BLaER1 treated with 17β-estradiol and CSF1 and Interleukin-3, amounts not matched to agents 10 nM and 100 nM (cell line): ENCODE results near the gene PDE4B.

ENCODE experiments used
- H3K27ac ChIP-seq, 11 experiments: shearing (Covaris generic); formaldehyde crosslinking; 2 replicates each; pipeline ENCODE4 v1.8.1; 2022
- H3K27me3 ChIP-seq, 11 experiments: shearing (Covaris generic); formaldehyde crosslinking; 2 replicates each; pipeline ENCODE4 v1.8.1; 2022
- H3K36me3 ChIP-seq, 11 experiments: shearing (Covaris generic); formaldehyde crosslinking; 2 replicates each; pipeline ENCODE4 v1.8.1; 2022
- H3K4me1 ChIP-seq, 10 experiments: shearing (Covaris generic); formaldehyde crosslinking; 2 replicates each; pipeline ENCODE4 v1.8.1; 2022
- H3K4me2 ChIP-seq, 11 experiments: shearing (Covaris generic); formaldehyde crosslinking; 2 replicates each; pipeline ENCODE4 v1.8.1; 2022
- H3K4me3 ChIP-seq, 10 experiments: shearing (Covaris generic); formaldehyde crosslinking; 2 replicates each; pipeline ENCODE4 v1.8.1; 2022
- H3K9ac ChIP-seq, 11 experiments: shearing (Covaris generic); formaldehyde crosslinking; 2 replicates each; pipeline ENCODE4 v1.8.1; 2022
- H3K9me3 ChIP-seq, 11 experiments: shearing (Covaris generic); formaldehyde crosslinking; replicated peaks in 1 of 11; 2 replicates each; pipeline ENCODE4 v1.8.1; 2022
- H4K20me1 ChIP-seq, 11 experiments: shearing (Covaris generic); formaldehyde crosslinking; 2 replicates each; pipeline ENCODE4 v1.8.1; 2022
- Cebpa-rat ChIP-seq, 11 experiments: shearing (Covaris generic); IDR thresholded peaks; 2 replicates each; pipeline ENCODE4 v1.8.1; 2022

The PDE4B gene

DNA sequence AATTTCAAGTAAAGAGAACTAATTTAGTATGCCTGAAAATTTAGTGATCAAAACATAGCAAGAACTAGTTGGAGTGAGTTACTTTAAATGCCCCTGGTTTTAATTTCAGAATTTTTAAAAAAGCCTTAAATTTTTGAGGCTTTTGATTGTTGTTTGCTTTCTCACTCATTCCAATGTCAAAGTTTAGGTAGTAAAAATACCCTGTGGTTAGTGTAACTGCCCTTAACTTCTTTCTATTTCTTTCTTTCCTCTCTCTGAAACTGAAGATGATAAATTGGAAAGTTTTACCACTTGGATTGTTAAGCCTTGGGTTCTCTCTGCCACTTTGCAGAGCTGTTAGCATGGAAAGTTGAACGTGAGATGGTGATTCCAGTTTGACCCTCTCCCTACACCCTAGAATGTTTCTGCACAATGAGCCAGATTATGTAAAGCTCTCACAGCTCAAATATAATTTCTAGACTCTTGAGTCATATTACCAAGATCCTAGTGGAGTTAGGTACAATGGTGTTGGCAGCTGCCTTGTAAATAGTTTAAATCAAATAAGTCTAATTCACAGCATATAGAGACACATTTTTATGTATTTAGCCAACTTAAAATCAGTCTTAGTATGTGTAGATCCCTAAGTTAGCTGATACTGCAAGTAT, 548.9 kb downstream of the PDE4B start:
- H3K36me3 ChIP-seq: peaks cover 0 to 27% (median 0%) of the 10 kb centered on the region in 11 experiments; a peak in 4 of 22 replicates
- H3K4me2 ChIP-seq: peak overlapping the region in 10 of 11 experiments; percentile 2 to 75 (median 28); a peak in 12 of 22 replicates
- H3K9ac ChIP-seq: no peak overlapping the region
- peaks cover 0 to 56% (median 0%) of the 10 kb centered on the region in 11 experiments; a peak in 3 of 22 replicates for H4K20me1 ChIP-seq
- peaks cover 23 to 72% (median 38%) of the 10 kb centered on the region in 10 experiments for H3K4me1 ChIP-seq
- peaks cover 0 to 9% (median 3%) of the 10 kb centered on the region in 11 experiments; a peak in 8 of 22 replicates for H3K9me3 ChIP-seq
- no peak for TF ChIP-seq Cebpa-rat (IDR thresholded peaks at IDR 0.05)
- no peak overlapping the region for H3K4me3 ChIP-seq
- no peaks in the 10 kb centered on the region for H3K27me3 ChIP-seq
- no peak overlapping the region for H3K27ac ChIP-seq

GRCh38 chr1:66342707-66343106, 550.0 kb downstream of the PDE4B start:
- Histone ChIP-seq H3K27me3 (no peaks in the 10 kb centered on the region), H3K36me3 (peaks cover 0 to 18% (median 0%) of the 10 kb centered on the region in 11 experiments; a peak in 3 of 22 replicates), H3K9me3 (peaks cover 0 to 8% (median 0%) of the 10 kb centered on the region in 11 experiments; a peak in 7 of 22 replicates), H3K27ac (no peak overlapping the region), H3K4me3 (no peak overlapping the region), H3K4me1 (peaks cover 12 to 61% (median 28%) of the 10 kb centered on the region in 10 experiments), H3K4me2 (peak overlapping the region in 2 of 11 experiments; percentile 2 to 38; a peak in 1 of 22 replicates), H3K9ac (no peak overlapping the region), H4K20me1 (peaks cover 0 to 67% (median 0%) of the 10 kb centered on the region in 11 experiments; a peak in 3 of 22 replicates)
- TF ChIP-seq Cebpa-rat (IDR thresholded peaks at IDR 0.05): no peak

DNA sequence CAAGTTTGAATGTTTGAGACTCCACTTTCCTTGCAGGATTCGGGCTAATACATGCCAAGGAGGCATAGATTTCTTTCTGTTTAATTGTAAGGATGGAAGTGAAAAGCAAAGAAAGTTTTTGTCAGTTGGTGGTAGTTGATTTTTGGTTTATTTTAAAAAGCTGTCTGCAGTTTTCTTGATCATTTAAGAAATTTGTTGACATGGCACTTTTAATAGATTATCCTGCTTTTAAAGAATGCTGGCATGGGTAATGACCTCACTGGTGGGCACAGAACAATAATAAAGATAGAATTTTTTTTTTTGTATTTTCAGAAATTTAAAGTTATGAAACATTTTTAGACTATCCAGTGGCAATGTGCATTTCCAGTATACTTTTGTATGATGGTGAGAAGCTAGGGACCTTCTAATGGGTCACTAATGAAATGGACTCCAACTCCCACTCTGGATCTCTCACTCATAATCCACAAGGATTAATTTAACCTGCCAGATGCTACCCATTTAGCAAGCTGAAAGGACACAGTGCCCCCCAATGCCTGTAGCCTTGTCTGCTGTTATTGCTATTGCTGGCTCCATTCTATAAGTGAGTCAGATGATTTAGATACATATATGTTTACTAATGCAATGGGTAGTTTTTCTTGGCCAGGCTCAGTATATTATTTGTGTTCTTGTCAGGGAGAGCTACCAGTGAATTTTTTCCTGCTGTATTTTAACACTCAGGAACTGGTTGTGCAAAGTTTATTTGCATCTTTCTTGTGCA, 551.1 kb downstream of the PDE4B start:
- peaks cover 9 to 55% (median 22%) of the 10 kb centered on the region in 10 experiments for H3K4me1 ChIP-seq
- no peak overlapping the region for H3K27ac ChIP-seq
- TF ChIP-seq Cebpa-rat (IDR thresholded peaks at IDR 0.05): no peak
- no peak overlapping the region for H3K4me3 ChIP-seq
- H3K9ac ChIP-seq: no peak overlapping the region
- peaks cover 0 to 13% (median 0%) of the 10 kb centered on the region in 11 experiments; a peak in 2 of 22 replicates for H3K36me3 ChIP-seq
- H3K9me3 ChIP-seq: peaks cover 0 to 3% (median 0%) of the 10 kb centered on the region in 11 experiments; a peak in 5 of 22 replicates
- H3K4me2 ChIP-seq: peak overlapping the region in 1 of 11 experiments; percentile 38; a peak in 1 of 22 replicates
- H3K27me3 ChIP-seq: no peaks in the 10 kb centered on the region
- peaks cover 0 to 78% (median 0%) of the 10 kb centered on the region in 11 experiments; a peak in 3 of 22 replicates for H4K20me1 ChIP-seq

- peaks cover 16 to 55% (median 19%) of the 10 kb centered on the region in 10 experiments; a peak in 18 of 20 replicates for H3K4me1 ChIP-seq
- no peak overlapping the region for H3K9ac ChIP-seq
- no peak for TF ChIP-seq Cebpa-rat (IDR thresholded peaks at IDR 0.05)
- H3K4me3 ChIP-seq: no peak overlapping the region
- H3K36me3 ChIP-seq: peaks cover 0 to 13% (median 0%) of the 10 kb centered on the region in 11 experiments; a peak in 2 of 22 replicates
- no peaks in the 10 kb centered on the region for H3K27me3 ChIP-seq
- no peak overlapping the region for H3K27ac ChIP-seq
- peak overlapping the region in 1 of 11 experiments; percentile 24; a peak in 1 of 22 replicates for H3K4me2 ChIP-seq
- peaks cover 0 to 98% (median 0%) of the 10 kb centered on the region in 11 experiments; a peak in 3 of 22 replicates for H4K20me1 ChIP-seq
- H3K9me3 ChIP-seq: peaks cover 0 to 3% (median 0%) of the 10 kb centered on the region in 11 experiments; a peak in 1 of 22 replicates
These were observed 553.5 kb downstream of the PDE4B start for GRCh38 chr1:66346057-66346795.

DNA sequence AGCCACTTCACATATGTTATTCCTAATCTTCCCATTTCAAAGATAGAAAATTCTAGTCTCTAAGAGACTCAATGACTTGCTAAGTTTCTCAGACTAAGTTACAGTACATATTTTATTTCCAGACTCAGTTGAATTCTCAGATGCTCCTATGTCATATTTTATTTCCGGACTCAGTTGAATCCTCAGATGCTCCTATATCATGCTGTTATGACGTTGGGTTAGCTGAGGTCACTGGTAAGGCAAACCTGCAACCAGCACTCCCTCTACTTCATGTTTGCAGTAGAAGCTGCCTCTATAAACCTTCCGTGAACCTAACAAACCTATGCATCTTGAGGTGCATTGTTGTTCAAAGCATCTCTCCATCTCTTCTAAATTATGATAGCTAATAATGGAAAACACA, 554.2 kb downstream of the PDE4B start:
- Histone ChIP-seq H3K36me3 (peaks cover 0 to 13% (median 0%) of the 10 kb centered on the region in 11 experiments; a peak in 2 of 22 replicates), H4K20me1 (peaks cover 0 to 99% (median 0%) of the 10 kb centered on the region in 11 experiments; a peak in 3 of 22 replicates), H3K27me3 (no peaks in the 10 kb centered on the region), H3K4me1 (peaks cover 9 to 55% (median 17%) of the 10 kb centered on the region in 10 experiments; a peak in 16 of 20 replicates), H3K4me2 (no peak overlapping the region), H3K27ac (no peak overlapping the region), H3K9ac (no peak overlapping the region), H3K4me3 (no peak overlapping the region), H3K9me3 (peaks cover 0 to 3% (median 0%) of the 10 kb centered on the region in 11 experiments; a peak in 1 of 22 replicates)
- no peak for TF ChIP-seq Cebpa-rat (IDR thresholded peaks at IDR 0.05)

GRCh38 chr1:66348776-66349175, 556.1 kb downstream of the PDE4B start:
- Histone ChIP-seq H4K20me1 (peaks cover 0 to 100% (median 0%) of the 10 kb centered on the region in 11 experiments; a peak in 3 of 22 replicates), H3K27ac (no peak overlapping the region), H3K4me2 (peak overlapping the region in 2 of 11 experiments; percentile 73 to 84; a peak in 1 of 22 replicates), H3K9me3 (peaks cover 0 to 3% (median 0%) of the 10 kb centered on the region in 11 experiments; a peak in 1 of 22 replicates), H3K27me3 (no peaks in the 10 kb centered on the region), H3K4me3 (no peak overlapping the region), H3K36me3 (peaks cover 0 to 12% (median 0%) of the 10 kb centered on the region in 11 experiments; a peak in 2 of 22 replicates), H3K4me1 (peaks cover 9 to 45% (median 20%) of the 10 kb centered on the region in 10 experiments; a peak in 16 of 20 replicates), H3K9ac (no peak overlapping the region)
- TF ChIP-seq Cebpa-rat (IDR thresholded peaks at IDR 0.05): no peak

- Histone ChIP-seq H3K9ac (no peak overlapping the region), H4K20me1 (peaks cover 0 to 100% (median 0%) of the 10 kb centered on the region in 11 experiments; a peak in 3 of 22 replicates), H3K27me3 (no peaks in the 10 kb centered on the region), H3K9me3 (peaks cover 0 to 3% (median 0%) of the 10 kb centered on the region in 11 experiments; a peak in 1 of 22 replicates), H3K36me3 (peaks cover 0 to 10% (median 0%) of the 10 kb centered on the region in 11 experiments; a peak in 1 of 22 replicates), H3K27ac (0 out of 22 replicates have a peak overlapping the region, but pooled peaks of 1 of the 11 experiments have one; percentile 55), H3K4me2 (peak overlapping the region in 4 of 11 experiments; percentile 54 to 84 (median 70); a peak in 7 of 22 replicates), H3K4me1 (peaks cover 9 to 45% (median 20%) of the 10 kb centered on the region in 10 experiments; a peak in 16 of 20 replicates), H3K4me3 (no peak overlapping the region)
- TF ChIP-seq Cebpa-rat (IDR thresholded peaks at IDR 0.05): no peak
These were observed 556.5 kb downstream of the PDE4B start for GRCh38 chr1:66349242-66349641.
